CD4-positive, alpha-beta T cell treated with Interleukin-12 subunit alpha and Interleukin-12 subunit beta, for 1 hour (primary cell): ENCODE measurements around the gene ERBB4.

ENCODE experiments used
- DNase-seq: peaks from one replicate; pipeline ENCODE4 v3.0.0-alpha.2; 2020

Gene ERBB4

GRCh38 chr2:211981451-211981850 lies 557.2 kb downstream of the ERBB4 start:
- DNase-seq: no peak

- no peak for DNase-seq
Measured at GRCh38 chr2:211976076-211976475, 562.5 kb downstream of the ERBB4 start.

- no peak for DNase-seq
Measured at GRCh38 chr2:211967234-211967633, 571.4 kb downstream of the ERBB4 start.

GRCh38 chr2:211963969-211964368 lies 574.6 kb downstream of the ERBB4 start:
- DNase-seq: no peak

- DNase-seq: no peak
Measured at GRCh38 chr2:211957799-211958198, 580.8 kb downstream of the ERBB4 start.

GRCh38 chr2:211955648-211956047 lies 583.0 kb downstream of the ERBB4 start:
- DNase-seq: no peak

GRCh38 chr2:211948932-211949331 lies 589.7 kb downstream of the ERBB4 start:
- no peak for DNase-seq

- no peak for DNase-seq
Measured at GRCh38 chr2:211946960-211947359, 591.6 kb downstream of the ERBB4 start.

- DNase-seq: no peak
Measured at GRCh38 chr2:211944572-211944971, 594.0 kb downstream of the ERBB4 start.

GRCh38 chr2:211942153-211942552 lies 596.4 kb downstream of the ERBB4 start:
- DNase-seq: no peak

- no peak for DNase-seq
Measured at GRCh38 chr2:211941216-211941747, 597.3 kb downstream of the ERBB4 start.

GRCh38 chr2:211939177-211939576 lies 599.4 kb downstream of the ERBB4 start:
- no peak for DNase-seq

GRCh38 chr2:211934811-211935210 lies 603.8 kb downstream of the ERBB4 start:
- no peak for DNase-seq

GRCh38 chr2:211931314-211931713 lies 607.3 kb downstream of the ERBB4 start:
- no peak for DNase-seq

- DNase-seq: no peak
Measured at GRCh38 chr2:211930331-211930730, 608.3 kb downstream of the ERBB4 start.

GRCh38 chr2:211928201-211928600 lies 610.4 kb downstream of the ERBB4 start:
- DNase-seq: no peak

- no peak for DNase-seq
Measured at GRCh38 chr2:211923019-211923418, 615.6 kb downstream of the ERBB4 start.

GRCh38 chr2:211903961-211904360 lies 634.6 kb downstream of the ERBB4 start:
- DNase-seq: no peak

GRCh38 chr2:211901226-211901846 lies 637.3 kb downstream of the ERBB4 start:
- DNase-seq: no peak

- no peak for DNase-seq
Measured at GRCh38 chr2:211900518-211900917, 638.1 kb downstream of the ERBB4 start.

- DNase-seq: no peak
Measured at GRCh38 chr2:211900000-211900399, 638.6 kb downstream of the ERBB4 start.

GRCh38 chr2:211898702-211899101 lies 639.9 kb downstream of the ERBB4 start:
- DNase-seq: no peak

GRCh38 chr2:211881449-211881848 lies 657.2 kb downstream of the ERBB4 start:
- no peak for DNase-seq

- no peak for DNase-seq
Measured at GRCh38 chr2:211879323-211879722, 659.3 kb downstream of the ERBB4 start.

- DNase-seq: no peak
Measured at GRCh38 chr2:211877061-211877460, 661.5 kb downstream of the ERBB4 start.
